SK-N-SH treated with all-trans-retinoic acid at 6 μM for 48 hours (cell line): ENCODE measurements around the gene CBFA2T3.

Source experiments
- ATAC-seq: fragments of 200-7000 bp; cut with Tn5 transposase; 3 replicates; pipeline ENCODE4 v1.9.1; 2020; ENCODE audit warnings: mild to moderate bottlenecking, moderate library complexity
- ARNTL ChIP-seq: fragments of 450-650 bp; formaldehyde crosslinking; IDR thresholded peaks from 2 replicates; pipeline ENCODE4 v1.5.0; 2020; ENCODE audit warnings: low read depth, mild to moderate bottlenecking, moderate library complexity, borderline replicate concordance
- BACH2 ChIP-seq: fragments of 250-450 bp; sonication (Bioruptor Pico); IDR thresholded peaks from 2 replicates; pipeline ENCODE4 v1.9.0; 2021; ENCODE audit warnings: mild to moderate bottlenecking, borderline replicate concordance
- CSDC2 ChIP-seq: fragments of 250-450 bp; sonication (Bioruptor Pico); IDR thresholded peaks from 2 replicates; pipeline ENCODE4 v1.5.0; 2020; ENCODE audit warnings: mild to moderate bottlenecking, moderate library complexity
- ESRRG ChIP-seq: fragments of 250-450 bp; sonication (Bioruptor Pico); IDR thresholded peaks from 2 replicates; pipeline ENCODE4 v1.6.1; 2021; ENCODE audit warnings: mild to moderate bottlenecking
- GLIS3 ChIP-seq: fragments of 250-450 bp; sonication (Bioruptor Pico); IDR thresholded peaks from 2 replicates; pipeline ENCODE4 v1.5.0; 2020; ENCODE audit warnings: mild to moderate bottlenecking, moderate library complexity
- ISL1 ChIP-seq: fragments of 250-450 bp; sonication (Bioruptor Pico); IDR thresholded peaks from 2 replicates; pipeline ENCODE4 v2.1.2; 2022; ENCODE audit warnings: mild to moderate bottlenecking, moderate library complexity
- OSR1 ChIP-seq: fragments of 250-450 bp; sonication (Bioruptor Pico); IDR thresholded peaks from 2 replicates; pipeline ENCODE4 v1.8.0; 2022; ENCODE audit warnings: moderate library complexity, mild to moderate bottlenecking, inconsistent platforms
- PATZ1 ChIP-seq: fragments of 250-450 bp; sonication (Bioruptor Pico); IDR thresholded peaks from 2 replicates; pipeline ENCODE4 v1.8.0; 2020; ENCODE audit warnings: mild to moderate bottlenecking, moderate library complexity, borderline replicate concordance
- POU6F1 ChIP-seq: fragments of 250-450 bp; sonication (Bioruptor Pico); IDR thresholded peaks from 2 replicates; pipeline ENCODE4 v1.8.0; 2021; ENCODE audit warnings: low read depth, mild to moderate bottlenecking, moderate library complexity, borderline replicate concordance
- PPARA ChIP-seq: fragments of 250-450 bp; sonication (Bioruptor Pico); IDR thresholded peaks from 2 replicates; pipeline ENCODE4 v1.5.0; 2020; ENCODE audit warnings: mild to moderate bottlenecking, borderline replicate concordance
- RARB ChIP-seq: fragments of 250-450 bp; sonication (Bioruptor Pico); IDR thresholded peaks from 2 replicates; pipeline ENCODE4 v1.8.0; 2021; ENCODE audit warnings: mild to moderate bottlenecking, moderate library complexity
- SNAI2 ChIP-seq: fragments of 250-450 bp; sonication (Bioruptor Pico); IDR thresholded peaks from 2 replicates; pipeline ENCODE4 v1.5.0; 2020; ENCODE audit warnings: mild to moderate bottlenecking, moderate library complexity
- TOX ChIP-seq: fragments of 250-450 bp; sonication (Bioruptor Pico); IDR thresholded peaks from 2 replicates; pipeline ENCODE4 v1.8.0; 2021; ENCODE audit warnings: mild to moderate bottlenecking, moderate library complexity, borderline replicate concordance
- ZC3H10 ChIP-seq: fragments of 250-450 bp; sonication (Bioruptor Pico); IDR thresholded peaks from 2 replicates; pipeline ENCODE4 v1.5.1; 2021; ENCODE audit warnings: mild to moderate bottlenecking, moderate library complexity
- ZFP3 ChIP-seq: fragments of 250-450 bp; sonication (Bioruptor Pico); IDR thresholded peaks from 2 replicates; pipeline ENCODE4 v1.5.0; 2020; ENCODE audit warnings: mild to moderate bottlenecking, moderate library complexity
- ZFP30 ChIP-seq: fragments of 450-650 bp; formaldehyde crosslinking; IDR thresholded peaks from 2 replicates; pipeline ENCODE4 v1.5.0; 2022; ENCODE audit warnings: mild to moderate bottlenecking, moderate library complexity
- ZNF565 ChIP-seq: fragments of 450-650 bp; formaldehyde crosslinking; conservative IDR thresholded peaks from 2 replicates; pipeline ENCODE4 v1.5.0; 2020; ENCODE audit warnings: low read depth, mild to moderate bottlenecking, moderate library complexity
- ZNF70 ChIP-seq: fragments of 450-650 bp; formaldehyde crosslinking; IDR thresholded peaks from 2 replicates; pipeline ENCODE4 v1.5.0; 2020; ENCODE audit warnings: mild to moderate bottlenecking, moderate library complexity
- TF ChIP-seq, protein P1 (sequence below): fragments of 250-450 bp; sonication (Bioruptor Pico); IDR thresholded peaks from 2 replicates; pipeline ENCODE4 v1.5.1; 2020; ENCODE audit warnings: low read depth, mild to moderate bottlenecking, moderate library complexity
- TF ChIP-seq, protein P2 (sequence below): fragments of 250-450 bp; sonication (Bioruptor Pico); IDR thresholded peaks from 2 replicates; pipeline ENCODE4 v1.5.0; 2020; ENCODE audit warnings: mild to moderate bottlenecking, moderate library complexity

Gene CBFA2T3

GRCh38 chr16:88945473-88945872 lies 31.5 kb downstream of the CBFA2T3 start:
- TF ChIP-seq ZFP3 (CRISPR knock-in tag): no peak
- no peak for TF ChIP-seq OSR1 (CRISPR knock-in tag)
- TF ChIP-seq ARNTL (CRISPR knock-in tag): no peak
- no peak for TF ChIP-seq PPARA (CRISPR knock-in tag)
- TF ChIP-seq, protein P1, sequence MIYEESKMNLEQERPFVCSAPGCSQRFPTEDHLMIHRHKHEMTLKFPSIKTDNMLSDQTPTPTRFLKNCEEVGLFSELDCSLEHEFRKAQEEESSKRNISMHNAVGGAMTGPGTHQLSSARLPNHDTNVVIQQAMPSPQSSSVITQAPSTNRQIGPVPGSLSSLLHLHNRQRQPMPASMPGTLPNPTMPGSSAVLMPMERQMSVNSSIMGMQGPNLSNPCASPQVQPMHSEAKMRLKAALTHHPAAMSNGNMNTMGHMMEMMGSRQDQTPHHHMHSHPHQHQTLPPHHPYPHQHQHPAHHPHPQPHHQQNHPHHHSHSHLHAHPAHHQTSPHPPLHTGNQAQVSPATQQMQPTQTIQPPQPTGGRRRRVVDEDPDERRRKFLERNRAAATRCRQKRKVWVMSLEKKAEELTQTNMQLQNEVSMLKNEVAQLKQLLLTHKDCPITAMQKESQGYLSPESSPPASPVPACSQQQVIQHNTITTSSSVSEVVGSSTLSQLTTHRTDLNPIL (CRISPR knock-in tag): no peak
- no peak for TF ChIP-seq ZFP30 (CRISPR knock-in tag)
- no peak for TF ChIP-seq ZNF70
- TF ChIP-seq, all 23 proteins: peak for 0

GRCh38 chr16:88943741-88944140 lies 33.3 kb downstream of the CBFA2T3 start:
- no peak for TF ChIP-seq ZNF565 (CRISPR knock-in tag)
- no peak for TF ChIP-seq PATZ1 (CRISPR knock-in tag)
- no peak for TF ChIP-seq TOX
- TF ChIP-seq ESRRG (CRISPR knock-in tag): no peak
- TF ChIP-seq, all 23 proteins: peak for 0
- ATAC-seq: no peak

More at GRCh38 chr16:88945473-88945872, 31.5 kb downstream of the CBFA2T3 start:
- ATAC-seq: no peak

- ATAC-seq: no peak
Observed at GRCh38 chr16:88943131-88943664, 33.8 kb downstream of the CBFA2T3 start.

More at GRCh38 chr16:88943131-88943664, 33.8 kb downstream of the CBFA2T3 start:
- TF ChIP-seq OSR1 (CRISPR knock-in tag) (no peak), GLIS3 (CRISPR knock-in tag) (no peak), BACH2 (no peak), ARNTL (CRISPR knock-in tag) (no peak), ZNF565 (CRISPR knock-in tag) (no peak), CSDC2 (CRISPR knock-in tag) (no peak), PATZ1 (CRISPR knock-in tag) (no peak), ESRRG (CRISPR knock-in tag) (no peak), PPARA (CRISPR knock-in tag) (no peak), SNAI2 (CRISPR knock-in tag) (no peak), RARB (no peak), ZFP3 (CRISPR knock-in tag) (no peak), ZC3H10 (no peak), ISL1 (CRISPR knock-in tag) (no peak), POU6F1 (CRISPR knock-in tag) (no peak)
- TF ChIP-seq, protein P2, sequence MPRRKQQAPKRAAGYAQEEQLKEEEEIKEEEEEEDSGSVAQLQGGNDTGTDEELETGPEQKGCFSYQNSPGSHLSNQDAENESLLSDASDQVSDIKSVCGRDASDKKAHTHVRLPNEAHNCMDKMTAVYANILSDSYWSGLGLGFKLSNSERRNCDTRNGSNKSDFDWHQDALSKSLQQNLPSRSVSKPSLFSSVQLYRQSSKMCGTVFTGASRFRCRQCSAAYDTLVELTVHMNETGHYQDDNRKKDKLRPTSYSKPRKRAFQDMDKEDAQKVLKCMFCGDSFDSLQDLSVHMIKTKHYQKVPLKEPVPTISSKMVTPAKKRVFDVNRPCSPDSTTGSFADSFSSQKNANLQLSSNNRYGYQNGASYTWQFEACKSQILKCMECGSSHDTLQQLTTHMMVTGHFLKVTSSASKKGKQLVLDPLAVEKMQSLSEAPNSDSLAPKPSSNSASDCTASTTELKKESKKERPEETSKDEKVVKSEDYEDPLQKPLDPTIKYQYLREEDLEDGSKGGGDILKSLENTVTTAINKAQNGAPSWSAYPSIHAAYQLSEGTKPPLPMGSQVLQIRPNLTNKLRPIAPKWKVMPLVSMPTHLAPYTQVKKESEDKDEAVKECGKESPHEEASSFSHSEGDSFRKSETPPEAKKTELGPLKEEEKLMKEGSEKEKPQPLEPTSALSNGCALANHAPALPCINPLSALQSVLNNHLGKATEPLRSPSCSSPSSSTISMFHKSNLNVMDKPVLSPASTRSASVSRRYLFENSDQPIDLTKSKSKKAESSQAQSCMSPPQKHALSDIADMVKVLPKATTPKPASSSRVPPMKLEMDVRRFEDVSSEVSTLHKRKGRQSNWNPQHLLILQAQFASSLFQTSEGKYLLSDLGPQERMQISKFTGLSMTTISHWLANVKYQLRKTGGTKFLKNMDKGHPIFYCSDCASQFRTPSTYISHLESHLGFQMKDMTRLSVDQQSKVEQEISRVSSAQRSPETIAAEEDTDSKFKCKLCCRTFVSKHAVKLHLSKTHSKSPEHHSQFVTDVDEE: no peak
